Mucosa of descending colon (tissue), 3 donors: ENCODE measurements around the gene MAN1C1. TPM values are rescaled to one million over a fixed set of nuclear protein-coding genes. Genes with fewer than 3 reads are reported as not detected.

Experiments used
- ATAC-seq: fragments of 200-7000 bp; cut with Tn5 transposase; one replicate; pipeline ENCODE4 v1.9.1; 2020; ENCODE audit warnings: mild to moderate bottlenecking, moderate library complexity
- DNase-seq, 3 donors: peaks; one replicate each; pipeline ENCODE4 v3.0.0-alpha.2; 2020
- H3K36me3 ChIP-seq: fragments of 200-600 bp; one replicate; pipeline ENCODE4 v1.8.0; 2021; ENCODE audit warnings: low read depth, mild to moderate bottlenecking
- H3K4me1 ChIP-seq: fragments of 200-600 bp; one replicate; pipeline ENCODE4 v1.8.0; 2021; ENCODE audit warnings: low read depth, mild to moderate bottlenecking
- H3K4me3 ChIP-seq: fragments of 200-600 bp; one replicate; pipeline ENCODE4 v1.8.0; 2021; ENCODE audit warnings: mild to moderate bottlenecking
- H3K9me3 ChIP-seq: fragments of 200-600 bp; one replicate; pipeline ENCODE4 v1.8.0; 2021; ENCODE audit warnings: mild to moderate bottlenecking
- CTCF ChIP-seq: fragments of 200-600 bp; IDR thresholded peaks from one replicate; pipeline ENCODE4 v1.8.0; 2022; ENCODE audit warnings: antibody characterized with exemption, mild to moderate bottlenecking
- intact Hi-C, 2 donors: fragments of 100-400 bp; cut with DNase I in 1 of 2; cut with micrococcal nuclease in 1 of 2; formaldehyde crosslinking; loops; one replicate each; pipeline versions ENCODE4 v1.11.0 to v1.11.1; 2022; cut with DNase I, micrococcal nuclease
- total RNA-seq, 3 donors: library from RNA; stranded (reverse); fragmentation: NEBNext Ultra II Directional in 2 of 3; extraction: Animal tissue kit (Norgen Biotek cat#: 25700) in 2 of 3; gene quantifications; one replicate each; pipeline versions ENCODE4 v1.2.1 to v1.2.4, GENCODE V29; 2021 to 2023
- donor health status: DM: no; HTN: no; CAD: no; lungs with moderate emphysema.
- donor health status: DM: no; HTN: no; CAD: no.
- donor health status: DM: no; HTN: yes; CAD: no.

Gene MAN1C1
- total RNA-seq, 3 donors from 2014 or later: 2.5 to 22.0 (median 6.1) TPM

GRCh38 chr1:25804964-25805862, 188.6 kb downstream of the MAN1C1 start:
- Histone ChIP-seq H3K4me1 (peaks cover 2% of the 10 kb centered on the region), H3K4me3 (no peak overlapping the region), H3K9me3 (no peaks in the 10 kb centered on the region), H3K36me3 (no peaks in the 10 kb centered on the region)
- DNase-seq (peak in 2 of 3 donors; percentile 15 to 26), ATAC-seq (no peak)
- no peak for TF ChIP-seq CTCF
- intact Hi-C loops: no loop called here

GRCh38 chr1:25805863-25806225, 189.3 kb downstream of the MAN1C1 start:
- no peak for DNase-seq
- H3K4me1 ChIP-seq: peaks cover 2% of the 10 kb centered on the region
- no peaks in the 10 kb centered on the region for H3K9me3 ChIP-seq
- no peaks in the 10 kb centered on the region for H3K36me3 ChIP-seq
- no peak overlapping the region for H3K4me3 ChIP-seq
- no peak for TF ChIP-seq CTCF
- intact Hi-C loops: no loop called here
- no peak for ATAC-seq

GRCh38 chr1:25806418-25806817, 189.8 kb downstream of the MAN1C1 start:
- intact Hi-C loops: no loop called here
- ATAC-seq: no peak
- Histone ChIP-seq H3K4me3 (no peak overlapping the region), H3K36me3 (no peaks in the 10 kb centered on the region), H3K9me3 (no peaks in the 10 kb centered on the region), H3K4me1 (peaks cover 2% of the 10 kb centered on the region)
- DNase-seq: no peak
- TF ChIP-seq CTCF: no peak

- peak; percentile 28 for ATAC-seq
- no peaks in the 10 kb centered on the region for H3K36me3 ChIP-seq
- intact Hi-C loops: no loop called here
Observed at GRCh38 chr1:25807480-25808390, 191.1 kb downstream of the MAN1C1 start.

More at GRCh38 chr1:25807480-25808390, 191.1 kb downstream of the MAN1C1 start:
- TF ChIP-seq CTCF: no peak
- Histone ChIP-seq H3K4me3 (no peak overlapping the region), H3K9me3 (no peaks in the 10 kb centered on the region), H3K4me1 (peaks cover 2% of the 10 kb centered on the region)
- DNase-seq: no peak
